Measurements from ENCODE around the gene EIF5B.
A peak's percentile ranks its signal among the peaks of the same experiment; 100 is the strongest.

Gene EIF5B

GRCh38 chr2:99404797-99405669 is 67.8 kb downstream of the EIF5B start:
- no peak for DNase-seq

- no peak for DNase-seq
Observed at GRCh38 chr2:99406137-99406536, 68.9 kb downstream of the EIF5B start.

- no peak for DNase-seq
Observed at GRCh38 chr2:99410276-99410675, 73.1 kb downstream of the EIF5B start.

GRCh38 chr2:99414566-99414965 is 77.4 kb downstream of the EIF5B start:
- no peak for DNase-seq

- DNase-seq: no peak
Observed at GRCh38 chr2:99417396-99417795, 80.2 kb downstream of the EIF5B start.

- DNase-seq: no peak
Observed at GRCh38 chr2:99420031-99420430, 82.8 kb downstream of the EIF5B start.

- no peak for DNase-seq
Observed at GRCh38 chr2:99420751-99421299, 83.6 kb downstream of the EIF5B start.

GRCh38 chr2:99421469-99421868 is 84.3 kb downstream of the EIF5B start:
- no peak for DNase-seq

- DNase-seq: no peak
Observed at GRCh38 chr2:99422599-99422998, 85.4 kb downstream of the EIF5B start.

GRCh38 chr2:99424371-99424770 is 87.2 kb downstream of the EIF5B start:
- DNase-seq: no peak

- peak in 1 of 51 donors; percentile 7 for DNase-seq
Observed at GRCh38 chr2:99425022-99425421, 87.8 kb downstream of the EIF5B start.

GRCh38 chr2:99430614-99431291 is 93.6 kb downstream of the EIF5B start:
- no peak for DNase-seq

- DNase-seq: no peak
Observed at GRCh38 chr2:99431587-99432275, 94.5 kb downstream of the EIF5B start.

- DNase-seq: no peak
Observed at GRCh38 chr2:99433340-99433739, 96.2 kb downstream of the EIF5B start.

GRCh38 chr2:99436874-99437273 is 99.7 kb downstream of the EIF5B start:
- no peak for DNase-seq

- no peak for DNase-seq
Observed at GRCh38 chr2:99439971-99440505, 102.8 kb downstream of the EIF5B start.

GRCh38 chr2:99442837-99443236 is 105.6 kb downstream of the EIF5B start:
- DNase-seq: no peak

- no peak for DNase-seq
Observed at GRCh38 chr2:99444222-99444621, 107.0 kb downstream of the EIF5B start.

- no peak for DNase-seq
Observed at GRCh38 chr2:99445065-99445464, 107.9 kb downstream of the EIF5B start.

- DNase-seq: no peak
Observed at GRCh38 chr2:99448556-99448955, 111.4 kb downstream of the EIF5B start.

- DNase-seq: no peak
Observed at GRCh38 chr2:99450199-99450598, 113.0 kb downstream of the EIF5B start.
